Dermis microvascular lymphatic vessel endothelial cell (primary cell): ENCODE measurements around the gene OR2M4. TPM values are rescaled to one million over a fixed set of nuclear protein-coding genes. Genes with fewer than 3 reads are reported as not detected.
A peak's percentile ranks its signal among the peaks of the same experiment; 100 is the strongest.
"Not testable (repeated sequence)": the region's sequence is repeated elsewhere in the genome, so short reads cannot be mapped to it uniquely, and the experiment has no call there.

ENCODE experiments used
- DNase-seq, 2 donors: peaks; one replicate each; pipeline versions ENCODE4 v3.0.0 to v3.0.0-alpha.2; 2010; ENCODE audit warnings: low read depth in 2 of 2
- total RNA-seq: library from RNA; depleted of rRNA; stranded (reverse); fragments of >200 nt; gene quantifications from 2 replicates; pipeline ENCODE4 v1.2.1, GENCODE V29; 2014

Gene OR2M4, protein sequence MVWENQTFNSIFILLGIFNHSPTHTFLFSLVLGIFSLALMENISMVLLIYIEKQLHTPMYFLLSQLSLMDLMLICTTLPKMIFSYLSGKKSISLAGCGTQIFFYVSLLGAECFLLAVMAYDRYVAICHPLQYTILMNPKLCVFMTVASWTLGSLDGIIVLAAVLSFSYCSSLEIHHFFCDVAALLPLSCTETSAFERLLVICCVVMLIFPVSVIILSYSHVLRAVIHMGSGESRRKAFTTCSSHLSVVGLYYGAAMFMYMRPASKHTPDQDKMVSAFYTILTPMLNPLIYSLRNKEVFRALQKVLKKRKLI
- total RNA-seq = not detected in 2 replicates

DNA sequence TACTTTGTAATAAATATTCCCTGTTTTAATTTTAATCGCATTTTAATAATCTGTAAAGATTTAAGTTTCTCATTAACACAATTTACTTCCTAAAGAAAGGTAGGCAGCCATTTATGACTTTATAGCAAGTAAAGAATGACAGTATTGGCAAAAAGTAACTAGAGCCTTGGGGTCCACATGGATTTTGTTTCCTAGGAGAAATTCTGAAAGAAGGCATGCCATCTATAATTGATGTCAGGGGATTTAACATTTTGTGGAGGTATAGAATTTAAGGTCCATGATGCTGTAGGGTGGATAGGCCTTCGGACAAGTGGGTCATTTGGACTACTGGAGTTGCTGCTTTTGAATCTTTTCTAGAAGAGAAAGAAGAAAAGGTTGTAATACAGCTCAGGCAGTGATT lies at the start of gene OR2M4:
OR2M4 (plus strand) TSS at position 301 of the 400 bp plus-strand sequence. CDS start 7,512 bp downstream, outside the sequence.
- no peak for DNase-seq

DNA sequence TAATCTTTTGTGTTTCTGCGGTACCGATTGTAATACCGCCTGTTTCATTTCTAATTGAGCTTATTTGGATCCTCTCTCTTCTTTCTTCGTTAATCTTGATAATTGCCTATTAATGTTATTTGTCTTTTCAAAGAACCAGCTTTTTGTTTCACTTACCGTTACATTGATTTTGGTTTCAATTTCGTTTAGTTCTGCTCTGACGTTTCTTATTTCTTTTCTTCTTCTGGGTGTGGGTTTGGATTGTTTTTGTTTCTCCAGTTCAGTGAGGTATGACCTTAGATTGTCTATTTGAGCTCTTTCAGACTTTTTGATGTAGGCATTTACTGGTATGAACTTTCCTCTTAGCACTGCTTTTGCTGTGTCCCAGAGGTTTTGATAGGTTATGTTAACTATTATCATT lies 47.2 kb upstream of the OR2M4 start:
- DNase-seq = no peak

DNA sequence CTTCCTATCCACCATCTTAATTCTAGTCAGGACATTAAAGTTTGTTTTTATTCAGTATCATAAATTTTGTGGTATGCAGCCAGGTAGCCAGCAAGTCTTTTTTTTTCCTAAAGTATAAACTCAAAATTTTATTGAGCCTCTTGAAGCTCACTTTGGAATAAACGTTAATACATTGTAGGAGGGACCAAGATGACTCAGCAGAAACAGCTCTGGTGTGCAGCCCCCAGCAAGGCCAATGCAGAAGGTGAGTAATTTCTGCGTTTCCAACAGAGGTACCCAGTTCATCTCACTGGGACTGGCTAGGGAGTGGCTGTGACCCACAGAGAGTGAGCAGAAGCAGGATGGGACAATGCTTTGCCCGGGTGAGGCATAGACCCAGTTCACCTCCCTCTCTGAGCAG lies 43.9 kb upstream of the OR2M4 start:
- DNase-seq = no peak

DNA sequence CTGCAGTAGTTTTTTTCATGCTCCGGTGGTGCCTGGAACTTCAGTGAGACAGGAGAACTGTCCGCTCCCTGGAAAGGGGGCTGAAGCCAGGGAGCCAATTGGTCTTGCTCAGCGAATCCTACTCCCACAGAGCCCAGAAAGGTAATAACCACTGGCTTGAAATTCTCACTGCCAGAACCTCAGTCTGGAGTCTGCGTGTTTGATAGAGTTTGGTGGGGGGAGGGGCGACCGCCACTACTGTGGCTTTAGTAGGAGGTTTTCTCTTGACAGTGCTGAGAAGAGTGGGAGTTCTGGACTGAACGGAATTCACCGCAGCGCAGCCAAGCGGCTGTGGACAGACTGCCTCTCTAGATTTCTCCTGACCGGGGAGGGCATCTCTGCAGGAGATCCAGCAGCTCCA lies 42.2 kb upstream of the OR2M4 start:
- DNase-seq = no peak

DNA sequence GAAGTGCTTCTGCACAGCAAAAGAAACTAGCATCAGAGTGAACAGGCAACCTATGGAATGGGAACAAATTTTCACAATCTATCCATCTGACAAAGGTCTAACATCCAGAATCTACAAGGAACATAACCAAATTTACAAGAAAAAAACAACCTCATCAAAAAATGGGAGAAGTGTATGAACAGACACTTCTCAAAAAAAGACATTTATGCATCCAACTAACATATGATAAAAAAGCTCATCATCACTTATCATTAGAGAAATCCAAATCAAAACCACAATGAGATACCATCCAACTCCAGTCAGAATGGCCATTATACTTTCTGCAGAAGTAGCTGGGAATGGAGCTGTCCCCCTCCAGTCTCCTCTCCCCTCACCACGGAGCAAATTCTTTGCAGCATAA lies 37.1 kb upstream of the OR2M4 start:
- no peak for DNase-seq

GRCh38 chr1:248196965-248197364 lies 34.3 kb upstream of the OR2M4 start, which contains the start of gene OR2M3:
Gene OR2M3 (plus strand): TSS chr1:248197265. CDS start chr1:248203068, 5,803 bp downstream.
- DNase-seq = no peak

DNA sequence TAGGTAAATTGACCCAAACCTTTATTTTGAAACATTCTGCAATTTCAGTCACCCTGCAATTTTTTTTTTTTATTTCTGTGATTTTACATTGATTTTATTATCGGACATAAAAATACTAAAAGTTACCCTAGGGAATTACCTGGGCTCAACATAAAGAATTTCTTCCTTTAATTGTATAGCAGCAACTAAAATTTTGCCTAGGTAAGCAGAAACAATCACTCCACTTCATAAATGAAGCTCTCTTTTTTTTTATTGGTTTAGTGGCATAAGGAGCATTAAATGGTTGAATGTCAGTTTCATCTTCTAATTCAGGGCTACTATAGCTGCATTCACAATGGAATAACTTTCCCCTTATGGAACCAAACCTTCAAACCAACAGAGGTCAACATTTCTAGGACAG lies 15.3 kb upstream of the OR2M4 start:
- DNase-seq = no peak

- DNase-seq = no peak
These were observed 5.7 kb upstream of the OR2M4 start for GRCh38 chr1:248225537-248225936.

DNA sequence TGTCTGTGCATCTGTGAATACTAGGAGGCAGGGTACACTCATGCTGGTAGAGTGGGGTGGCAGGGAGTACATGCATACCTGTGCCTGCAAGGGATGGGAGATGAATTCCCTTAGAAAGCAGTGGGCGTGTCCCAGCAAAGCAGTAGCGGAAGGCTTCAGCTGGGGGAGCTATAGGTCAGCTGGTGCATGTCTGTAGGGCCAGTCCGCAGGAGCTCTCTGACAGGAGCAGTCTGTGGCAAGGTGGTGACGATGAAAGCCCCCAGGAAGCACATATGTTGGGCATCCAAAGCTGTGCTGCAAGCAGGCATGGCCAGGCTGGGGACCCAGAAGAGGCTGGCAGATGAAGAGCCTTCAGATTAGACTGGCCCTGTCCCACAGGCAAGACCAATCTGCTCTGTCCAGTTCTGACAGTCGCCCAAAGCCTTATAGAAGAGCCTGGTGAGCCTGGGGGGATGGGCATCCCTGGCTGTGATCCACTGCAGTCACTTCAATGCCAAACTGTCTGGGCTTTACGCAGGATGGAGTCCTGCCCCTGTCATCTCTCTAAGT lies 1.8 kb upstream of the OR2M4 start:
- DNase-seq = no peak

- no peak for DNase-seq
These were observed 8.3 kb downstream of the OR2M4 start for GRCh38 chr1:248239478-248239877.

DNA sequence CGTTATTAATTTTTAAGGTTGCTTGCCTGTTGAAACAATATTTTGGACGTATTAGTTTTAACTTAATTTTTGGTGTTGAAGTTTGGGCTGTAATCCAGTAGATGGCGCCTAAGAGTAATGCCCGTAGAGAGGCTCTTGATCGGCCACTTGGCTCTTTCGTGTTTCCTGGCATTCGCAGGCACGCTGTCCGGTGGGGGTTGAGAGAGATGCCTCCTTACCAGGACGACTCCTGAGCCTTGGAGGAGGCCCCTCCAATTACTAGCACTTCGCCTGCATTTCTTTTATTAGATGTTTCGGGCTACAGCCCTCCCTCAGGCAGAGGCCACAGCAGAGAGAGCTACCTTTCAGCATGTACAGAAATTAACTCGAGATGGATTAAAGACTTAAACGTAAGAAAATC lies 12.0 kb downstream of the OR2M4 start:
- peak; percentile 3 to 18 for DNase-seq

- not testable (repeated sequence) for DNase-seq
These were observed 28.1 kb downstream of the OR2M4 start for GRCh38 chr1:248259309-248259708.

DNA sequence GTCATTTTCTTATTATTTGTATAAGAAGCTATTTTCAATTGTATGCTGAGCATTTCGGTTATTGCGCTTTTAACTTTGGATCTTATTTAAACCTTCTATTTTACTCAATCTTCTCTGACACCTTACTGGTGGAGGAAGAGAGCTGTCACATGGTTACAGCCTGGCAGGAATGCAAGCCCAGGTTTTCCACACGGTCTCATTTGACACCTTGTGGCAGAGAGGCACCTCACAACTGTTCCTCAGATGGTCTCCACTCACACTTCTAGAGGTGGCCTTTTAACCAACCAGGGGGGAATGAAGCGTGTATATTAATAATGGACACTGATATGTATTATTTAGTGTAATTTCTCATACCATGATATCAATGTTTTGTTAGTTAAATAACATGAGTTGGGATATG lies 37.0 kb downstream of the OR2M4 start:
- DNase-seq = no peak

DNA sequence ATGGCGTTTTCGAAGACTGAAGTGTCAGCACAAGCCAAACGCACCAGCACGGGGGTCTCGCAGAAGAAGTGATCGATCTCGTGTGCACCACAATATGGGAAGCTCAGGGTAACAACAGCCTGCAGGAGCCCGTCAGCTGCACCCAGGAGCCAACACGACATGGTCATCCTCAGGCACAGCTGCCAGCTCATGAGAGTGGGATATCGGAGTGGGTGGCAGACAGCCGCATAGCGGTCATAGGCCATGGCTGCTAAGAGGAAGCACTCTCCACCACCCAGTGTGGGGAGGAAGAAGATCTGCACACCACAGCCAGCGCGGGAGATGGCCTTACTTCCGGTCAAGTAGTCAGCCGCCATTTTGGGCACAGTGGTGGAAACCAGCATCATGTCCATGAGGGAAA lies 42.0 kb downstream of the OR2M4 start:
- DNase-seq = not testable (repeated sequence)

- DNase-seq = no peak
These were observed 46.7 kb downstream of the OR2M4 start, which contains the start of gene OR2T33 for GRCh38 chr1:248277876-248278275. Gene OR2T33 (minus strand): TSS chr1:248277976. CDS start chr1:248273814, 4,162 bp downstream.

DNA sequence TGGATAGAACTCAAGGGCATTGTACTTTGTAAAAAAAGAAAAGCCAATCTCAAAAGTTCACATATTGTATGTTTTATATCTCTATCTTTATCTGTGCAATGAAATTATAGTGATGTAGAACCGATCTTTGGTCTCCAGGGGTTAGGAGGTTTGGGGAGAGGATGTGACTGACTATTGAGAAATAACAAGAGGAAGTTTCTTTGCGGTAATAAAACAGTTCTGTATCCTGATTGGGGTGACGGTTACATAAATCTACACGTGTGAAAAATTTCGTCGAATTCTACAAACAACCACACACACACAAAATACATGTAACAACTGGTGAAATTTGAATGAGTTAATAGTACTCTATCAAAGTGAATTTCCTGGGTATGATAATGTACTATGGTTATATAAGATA lies 57.2 kb downstream of the OR2M4 start:
- DNase-seq = no peak

Other genes with a start within 250 kb of the OR2M4 start
- gene OR2L5, start 217.8 kb upstream of the OR2M4 start, total RNA-seq = not detected in 2 replicates
- not detected in 2 replicates for gene OR2L2, start 201.3 kb upstream of the OR2M4 start, total RNA-seq
- not detected in 2 replicates for gene OR2L3, start 184.6 kb upstream of the OR2M4 start, total RNA-seq
- not detected in 2 replicates for gene OR2L13, start 136.2 kb upstream of the OR2M4 start, total RNA-seq
- gene OR2M5, start 86.3 kb upstream of the OR2M4 start, total RNA-seq = not detected in 2 replicates
- not detected in 2 replicates for gene OR2M2, start 56.6 kb upstream of the OR2M4 start, total RNA-seq
- not detected in 2 replicates for gene OR2M3, start 34.2 kb upstream of the OR2M4 start, total RNA-seq
- not detected in 2 replicates for gene OR2T33, start 46.6 kb downstream of the OR2M4 start, total RNA-seq
- gene OR2T12, start 72.0 kb downstream of the OR2M4 start, total RNA-seq = not detected in 2 replicates
- not detected in 2 replicates for gene OR2M7, start 93.2 kb downstream of the OR2M4 start, total RNA-seq
- not detected in 2 replicates for gene OR14C36, start 117.4 kb downstream of the OR2M4 start, total RNA-seq
- gene OR2T4, start 130.2 kb downstream of the OR2M4 start, total RNA-seq = not detected in 2 replicates
- gene OR2T6, start 144.3 kb downstream of the OR2M4 start, total RNA-seq = not detected in 2 replicates
- not detected in 2 replicates for gene OR2T1, start 171.6 kb downstream of the OR2M4 start, total RNA-seq
- not detected in 2 replicates for gene OR2T2, start 214.2 kb downstream of the OR2M4 start, total RNA-seq
- gene OR2T3, start 241.9 kb downstream of the OR2M4 start, total RNA-seq = not detected in 2 replicates